ENCODE data around the gene SCNN1B.
"Not testable (repeated sequence)": the region's sequence is repeated elsewhere in the genome, so short reads cannot be mapped to it uniquely, and the experiment has no call there.

The SCNN1B gene

DNA sequence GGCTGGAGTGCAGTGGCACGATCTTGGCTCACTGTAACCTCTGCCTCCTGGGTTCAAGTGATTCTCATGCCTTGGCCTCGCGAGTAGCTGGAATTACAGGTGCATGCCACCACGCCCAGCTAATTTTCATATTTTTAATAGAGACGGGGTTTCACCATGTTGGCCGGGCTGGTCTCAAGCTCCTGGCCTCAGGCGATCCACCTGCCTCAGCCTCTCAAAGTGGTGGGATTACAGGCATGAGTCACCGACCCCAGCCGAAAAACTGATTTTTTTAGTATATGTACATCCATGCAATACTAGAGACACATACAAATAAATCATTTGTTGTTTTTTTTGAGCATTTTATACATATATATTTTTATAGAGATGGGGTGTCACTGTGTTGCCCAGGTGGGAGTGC, 79.6 kb downstream of the SCNN1B start:
- DNase-seq (ENCODE audit: low spot score), result not testable (repeated sequence)

GRCh38 chr16:23382279-23382678, 80.2 kb downstream of the SCNN1B start:
- DNase-seq (ENCODE audit: low spot score), result no peak

DNA sequence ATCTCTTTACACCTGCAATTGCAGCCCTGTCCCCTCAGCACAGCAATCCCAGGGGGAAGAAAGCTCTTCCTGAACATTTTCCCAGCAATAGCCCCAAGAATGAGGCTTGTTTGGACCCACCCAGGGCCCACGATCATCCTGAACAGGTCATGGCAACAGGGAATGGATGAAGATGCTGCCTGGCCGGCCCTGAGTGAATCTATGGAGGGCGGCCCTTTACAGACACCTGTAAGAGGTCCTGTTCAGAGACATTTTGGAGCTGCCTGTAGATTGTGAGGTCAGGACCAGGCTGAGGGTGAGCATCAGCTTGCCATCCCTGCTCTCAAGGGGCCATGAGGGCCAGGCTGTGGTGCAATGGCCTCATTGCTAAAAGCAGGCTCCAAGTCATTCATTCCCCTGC, 81.8 kb downstream of the SCNN1B start:
- DNase-seq (ENCODE audit: low spot score), result no peak

DNA sequence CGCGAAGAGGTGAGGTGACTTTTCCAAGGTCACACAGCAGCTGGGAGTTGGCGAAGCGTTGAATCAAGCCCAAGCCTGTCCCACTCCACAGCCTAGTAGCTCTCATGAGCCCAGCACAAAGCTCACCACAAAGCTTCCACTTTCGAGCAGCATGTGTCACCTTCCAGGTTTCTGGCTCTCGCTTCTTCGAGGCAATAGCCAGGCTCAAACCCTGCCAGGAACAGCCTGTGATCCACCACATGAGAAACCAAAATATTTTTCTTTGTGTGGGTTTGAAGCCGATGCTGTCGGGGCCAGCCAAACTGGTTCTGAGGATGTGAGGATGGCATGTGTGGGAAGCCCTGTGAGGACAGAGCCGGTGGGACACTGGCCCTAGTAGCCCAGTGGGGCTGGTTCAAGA, 82.8 kb downstream of the SCNN1B start:
- no peak for DNase-seq (ENCODE audit: low spot score)

DNA sequence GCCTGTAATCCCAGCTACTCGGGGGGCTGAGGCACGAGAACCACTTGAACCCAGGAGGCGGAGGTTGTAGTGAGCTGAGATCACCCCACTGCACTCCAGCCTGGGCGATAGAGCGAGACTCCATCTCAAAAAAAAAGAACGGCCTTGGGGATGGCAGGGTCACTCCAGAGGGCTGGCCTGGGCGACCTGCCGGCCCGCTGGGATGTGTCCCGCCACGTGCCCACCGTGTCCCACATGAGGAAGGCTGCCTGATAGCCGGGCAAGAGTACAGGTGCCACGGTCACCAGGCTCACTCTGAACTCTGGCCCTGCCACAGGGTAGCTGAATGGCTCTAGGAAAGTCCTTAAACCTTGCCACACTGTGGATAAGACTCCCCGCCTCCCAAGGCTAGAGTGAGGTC, 83.3 kb downstream of the SCNN1B start:
- no peak for DNase-seq (ENCODE audit: low spot score)

- no peak for DNase-seq (ENCODE audit: low spot score)
Measured at GRCh38 chr16:23387666-23388065, 85.6 kb downstream of the SCNN1B start.

GRCh38 chr16:23388786-23389185, 86.7 kb downstream of the SCNN1B start:
- DNase-seq (ENCODE audit: low spot score), result no peak

DNA sequence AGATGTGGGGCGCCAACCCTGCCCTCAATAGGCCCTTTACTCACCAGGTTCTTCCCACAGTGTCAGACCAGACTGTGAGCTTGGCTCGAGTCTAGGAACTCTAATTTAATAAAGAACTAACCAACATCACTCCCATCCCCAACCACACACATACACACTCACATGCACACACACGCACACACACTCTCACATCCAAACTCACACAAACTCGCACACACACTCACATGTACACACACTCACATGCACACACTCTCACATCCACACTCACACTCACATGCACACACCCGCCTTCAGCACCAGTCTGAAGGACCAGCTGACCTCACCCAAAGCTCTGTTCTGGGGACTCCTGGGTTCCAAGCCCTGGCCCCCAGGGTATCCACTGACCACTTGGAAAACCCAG, 87.1 kb downstream of the SCNN1B start:
- no peak for DNase-seq (ENCODE audit: low spot score)

DNA sequence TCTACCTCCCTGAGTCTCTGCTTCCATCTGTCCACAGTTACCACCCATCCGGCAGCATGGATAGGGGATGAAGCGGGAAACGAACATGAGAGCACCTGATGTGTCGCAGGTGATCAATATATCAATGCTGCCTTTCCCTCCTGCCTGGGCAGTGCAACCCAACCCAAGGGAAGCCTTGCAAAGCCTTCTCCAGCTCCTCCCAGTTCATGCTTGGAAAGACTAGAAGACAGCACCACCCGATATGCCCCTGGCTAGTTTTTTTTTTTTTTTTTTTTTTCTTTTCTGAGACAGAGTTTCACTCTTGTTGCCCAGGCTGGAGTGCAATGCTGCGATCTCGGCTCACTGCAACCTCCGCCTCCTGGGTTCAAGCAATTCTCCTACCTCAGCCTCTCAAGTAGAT, 87.8 kb downstream of the SCNN1B start:
- not testable (repeated sequence) for DNase-seq (ENCODE audit: low spot score)

GRCh38 chr16:23391381-23392222, 89.5 kb downstream of the SCNN1B start:
- DNase-seq (ENCODE audit: low spot score), result no peak

GRCh38 chr16:23392223-23392600, 90.1 kb downstream of the SCNN1B start:
- no peak for DNase-seq (ENCODE audit: low spot score)

DNA sequence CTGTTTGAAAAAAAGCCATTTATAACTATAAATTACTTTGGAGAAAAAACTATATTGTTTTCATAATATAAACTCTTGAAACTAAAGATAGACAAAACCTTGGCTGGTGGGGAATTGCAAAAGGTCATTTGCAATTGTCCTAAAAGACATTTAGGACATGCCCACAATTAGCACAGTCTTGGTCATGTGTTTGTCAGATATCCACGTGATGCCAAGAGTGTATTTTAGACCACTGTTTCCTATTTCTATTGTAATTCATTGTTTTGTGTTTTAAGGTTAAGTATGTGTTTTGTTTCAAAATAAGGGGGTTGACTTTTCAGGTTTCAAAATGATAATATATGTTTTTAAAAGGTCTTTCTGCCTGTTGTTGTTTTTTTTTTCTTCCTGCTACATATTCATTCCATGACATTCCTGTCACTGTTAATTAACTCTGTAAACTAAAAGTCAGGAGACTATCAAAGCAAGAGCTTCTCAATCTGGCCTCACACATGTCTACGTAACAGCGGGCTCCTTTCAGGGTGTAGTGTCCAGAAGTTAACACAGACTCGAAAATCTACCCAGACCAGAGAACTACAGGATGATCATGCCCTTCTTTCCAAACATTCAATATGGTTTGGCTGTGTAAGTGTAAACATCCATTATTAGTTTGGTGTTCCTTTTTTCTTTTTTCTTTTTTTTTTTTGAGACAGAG, 92.2 kb downstream of the SCNN1B start:
- DNase-seq (ENCODE audit: low spot score), result no peak

DNA sequence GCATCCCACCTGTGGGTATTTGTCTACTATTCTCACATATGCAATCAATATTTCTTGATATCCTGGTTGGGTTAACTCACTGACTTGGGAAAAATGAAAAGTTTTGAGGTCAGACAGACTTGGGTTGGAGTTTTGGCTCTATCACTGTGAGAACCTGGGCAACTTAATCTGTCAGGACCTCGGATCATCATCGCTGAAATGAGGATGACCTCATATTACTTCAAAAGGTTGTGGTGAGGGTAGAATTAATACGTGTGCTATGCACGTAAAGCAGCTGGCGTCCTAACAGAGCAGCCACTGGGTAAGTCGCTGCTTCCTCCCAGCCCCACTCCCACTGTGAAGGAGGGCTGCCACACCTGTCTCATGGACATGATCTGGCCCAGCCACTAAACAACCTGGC, 93.6 kb downstream of the SCNN1B start:
- DNase-seq (ENCODE audit: low spot score), result no peak

- DNase-seq (ENCODE audit: low spot score), result no peak
Measured at GRCh38 chr16:23397464-23397863, 95.4 kb downstream of the SCNN1B start.

GRCh38 chr16:23398987-23399805, 97.1 kb downstream of the SCNN1B start:
- DNase-seq (ENCODE audit: low spot score), result no peak

GRCh38 chr16:23400447-23400846, 98.3 kb downstream of the SCNN1B start:
- DNase-seq (ENCODE audit: low spot score), result not testable (repeated sequence)

- DNase-seq (ENCODE audit: low spot score), result no peak
Measured at GRCh38 chr16:23401139-23401538, 99.0 kb downstream of the SCNN1B start.

- no peak for DNase-seq (ENCODE audit: low spot score)
Measured at GRCh38 chr16:23402100-23402499, 100.0 kb downstream of the SCNN1B start.

DNA sequence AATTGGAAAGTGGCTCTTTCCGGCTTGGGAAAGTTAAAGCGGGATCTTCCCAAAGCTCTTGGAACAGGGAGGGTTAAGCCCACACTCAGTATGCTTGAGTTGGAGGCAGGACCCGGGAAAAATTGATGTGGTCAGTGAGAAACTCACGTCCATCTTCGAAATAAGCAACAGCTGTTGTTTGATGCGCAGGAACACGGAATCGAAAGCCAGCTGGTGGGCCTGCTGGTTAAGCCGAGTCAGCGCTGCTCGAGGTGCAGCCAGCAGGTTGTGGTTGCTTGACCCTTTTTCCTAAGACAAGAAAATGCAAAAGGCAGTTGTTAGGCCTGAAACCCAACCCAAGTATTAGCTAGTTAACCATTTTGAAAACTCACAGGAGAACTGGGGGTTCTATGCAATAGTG, 101.4 kb downstream of the SCNN1B start:
- no peak for DNase-seq (ENCODE audit: low spot score)

DNA sequence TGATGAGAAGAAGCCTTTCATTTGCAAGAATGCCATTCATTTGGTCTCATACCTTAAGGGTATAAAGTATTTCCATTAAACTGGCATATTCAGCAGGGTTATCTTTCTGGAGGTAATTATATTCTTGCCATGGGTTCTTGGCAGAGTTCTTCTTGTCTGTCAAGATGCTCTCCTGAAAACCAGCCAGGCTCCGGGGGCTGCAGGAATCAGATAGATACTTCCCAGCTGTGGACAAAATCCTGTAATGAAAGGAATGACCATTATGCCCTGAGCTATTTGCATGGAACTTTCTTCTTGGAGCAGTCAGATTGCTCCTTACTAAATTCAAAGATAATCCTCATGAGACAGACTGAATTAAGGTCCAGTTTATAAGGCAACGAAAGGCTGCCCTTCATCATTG, 103.9 kb downstream of the SCNN1B start:
- DNase-seq (ENCODE audit: low spot score), result no peak

DNA sequence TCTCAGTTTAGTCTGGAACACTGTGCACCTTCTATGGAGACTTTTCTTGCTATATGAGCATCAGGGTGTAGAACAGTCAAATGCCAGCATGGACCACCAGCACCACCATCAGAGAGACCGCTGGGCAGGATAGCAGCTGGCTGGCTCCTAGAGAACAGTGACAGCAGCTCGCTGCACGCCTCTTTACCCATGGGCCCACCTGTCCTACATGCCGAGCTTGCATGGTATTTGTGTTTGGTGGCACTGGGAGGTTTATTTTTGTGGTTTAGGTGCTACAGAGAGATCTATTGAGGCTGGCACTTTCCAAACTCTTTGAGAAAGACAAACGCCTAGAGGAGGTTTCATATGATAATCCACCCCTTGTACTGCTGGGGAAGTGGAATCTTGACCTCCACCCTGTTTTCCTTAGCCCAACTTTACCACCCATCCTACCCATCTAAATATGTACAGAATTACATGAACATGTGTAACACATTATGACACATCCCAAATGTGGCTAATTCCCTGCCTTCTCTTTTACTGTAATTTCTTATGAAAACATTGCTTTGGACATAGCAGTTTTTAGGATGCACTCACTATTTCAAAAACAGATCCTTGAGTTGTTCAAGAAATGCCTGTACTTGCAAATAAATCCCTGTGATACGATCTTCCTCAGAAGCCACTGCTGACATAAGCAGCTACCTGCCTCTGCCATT, 104.6 kb downstream of the SCNN1B start:
- no peak for DNase-seq (ENCODE audit: low spot score)
